Measurements from ENCODE around the gene KRCC1.

GRCh38 chr2:88081924-88082608 lies 26.5 kb upstream of the KRCC1 start:
- peak in 1 of 5 experiments; percentile 17 for TF ChIP-seq CTCF (IDR thresholded peaks at IDR 0.05 in 4 of 5, conservative IDR thresholded peaks at IDR 0.05 in 1 of 5)
- TF ChIP-seq POLR2A (IDR thresholded peaks at IDR 0.05) = no peak
